ENCODE results near the gene ARHGAP1.

DNA sequence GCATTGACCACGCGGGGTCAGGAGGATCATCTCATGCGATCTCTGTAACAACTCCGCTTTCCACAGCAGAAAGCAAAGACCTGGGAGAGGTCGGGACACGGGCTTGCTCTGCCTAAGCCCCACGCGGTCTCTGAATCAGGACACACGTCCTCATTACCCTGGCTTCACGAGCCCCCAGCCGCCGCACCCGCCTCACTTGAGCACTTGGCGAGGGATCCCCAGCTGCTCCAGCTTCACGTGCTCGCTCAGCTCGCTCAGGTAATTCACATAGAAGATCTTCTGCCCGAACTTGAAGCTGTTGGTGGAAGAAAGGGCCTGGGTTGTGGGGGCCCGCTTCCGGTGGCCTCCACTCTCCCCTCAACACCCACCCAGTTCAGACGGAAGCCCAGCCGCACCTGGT is 19.6 kb downstream of the ARHGAP1 start:
- TF ChIP-seq MYNN (IDR thresholded peaks at IDR 0.05) (no peak), MYNN (CRISPR knock-in tag; IDR thresholded peaks at IDR 0.05) (no peak), SMARCC2 (IDR thresholded peaks at IDR 0.05; ENCODE audit: low read depth) (no peak), ARHGAP35 (IDR thresholded peaks at IDR 0.05; ENCODE audit: partially characterized antibody) (no peak), POLR2A (conservative IDR thresholded peaks at IDR 0.05) (no peak), KLF10 (CRISPR knock-in tag; IDR thresholded peaks at IDR 0.05) (no peak)
- TF ChIP-seq, protein P1, sequence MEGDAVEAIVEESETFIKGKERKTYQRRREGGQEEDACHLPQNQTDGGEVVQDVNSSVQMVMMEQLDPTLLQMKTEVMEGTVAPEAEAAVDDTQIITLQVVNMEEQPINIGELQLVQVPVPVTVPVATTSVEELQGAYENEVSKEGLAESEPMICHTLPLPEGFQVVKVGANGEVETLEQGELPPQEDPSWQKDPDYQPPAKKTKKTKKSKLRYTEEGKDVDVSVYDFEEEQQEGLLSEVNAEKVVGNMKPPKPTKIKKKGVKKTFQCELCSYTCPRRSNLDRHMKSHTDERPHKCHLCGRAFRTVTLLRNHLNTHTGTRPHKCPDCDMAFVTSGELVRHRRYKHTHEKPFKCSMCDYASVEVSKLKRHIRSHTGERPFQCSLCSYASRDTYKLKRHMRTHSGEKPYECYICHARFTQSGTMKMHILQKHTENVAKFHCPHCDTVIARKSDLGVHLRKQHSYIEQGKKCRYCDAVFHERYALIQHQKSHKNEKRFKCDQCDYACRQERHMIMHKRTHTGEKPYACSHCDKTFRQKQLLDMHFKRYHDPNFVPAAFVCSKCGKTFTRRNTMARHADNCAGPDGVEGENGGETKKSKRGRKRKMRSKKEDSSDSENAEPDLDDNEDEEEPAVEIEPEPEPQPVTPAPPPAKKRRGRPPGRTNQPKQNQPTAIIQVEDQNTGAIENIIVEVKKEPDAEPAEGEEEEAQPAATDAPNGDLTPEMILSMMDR (IDR thresholded peaks at IDR 0.05 in 2 of 3, conservative IDR thresholded peaks at IDR 0.05 in 1 of 3; ENCODE audit: insufficient read depth in 2 of 3, low read depth in 1 of 3, low read length in 3 of 3): no peak
- TF ChIP-seq, protein P2, sequence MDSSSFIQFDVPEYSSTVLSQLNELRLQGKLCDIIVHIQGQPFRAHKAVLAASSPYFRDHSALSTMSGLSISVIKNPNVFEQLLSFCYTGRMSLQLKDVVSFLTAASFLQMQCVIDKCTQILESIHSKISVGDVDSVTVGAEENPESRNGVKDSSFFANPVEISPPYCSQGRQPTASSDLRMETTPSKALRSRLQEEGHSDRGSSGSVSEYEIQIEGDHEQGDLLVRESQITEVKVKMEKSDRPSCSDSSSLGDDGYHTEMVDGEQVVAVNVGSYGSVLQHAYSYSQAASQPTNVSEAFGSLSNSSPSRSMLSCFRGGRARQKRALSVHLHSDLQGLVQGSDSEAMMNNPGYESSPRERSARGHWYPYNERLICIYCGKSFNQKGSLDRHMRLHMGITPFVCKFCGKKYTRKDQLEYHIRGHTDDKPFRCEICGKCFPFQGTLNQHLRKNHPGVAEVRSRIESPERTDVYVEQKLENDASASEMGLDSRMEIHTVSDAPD (CRISPR knock-in tag; IDR thresholded peaks at IDR 0.05): no peak
